Measurements from ENCODE around the gene CPVL.

CPVL gene

GRCh38 chr7:29087840-29088170, 58.5 kb downstream of the CPVL start (continued):
- no peak for TF ChIP-seq HOXD13 (CRISPR knock-in tag; IDR thresholded peaks at IDR 0.05; ENCODE audit: borderline replicate concordance)
- no peak for TF ChIP-seq ZNF175 (tag by site-specific recombination; IDR thresholded peaks at IDR 0.05)
- TF ChIP-seq ZNF423 (tag by site-specific recombination; IDR thresholded peaks at IDR 0.05) = no peak
- TF ChIP-seq ZIC2 (tag by site-specific recombination; IDR thresholded peaks at IDR 0.05) = no peak
- TF ChIP-seq IKZF3 (tag by site-specific recombination; IDR thresholded peaks at IDR 0.05) = no peak
- TF ChIP-seq ZNF654 (tag by site-specific recombination; IDR thresholded peaks at IDR 0.05; ENCODE audit: low read depth) = no peak
- TF ChIP-seq ZXDB (tag by site-specific recombination; IDR thresholded peaks at IDR 0.05) = peak; percentile 40; the same call in 1 of the 2 replicates
- TF ChIP-seq HOXC10 (CRISPR knock-in tag; IDR thresholded peaks at IDR 0.05) = no peak
- no peak for TF ChIP-seq GFI1B (tag by site-specific recombination; IDR thresholded peaks at IDR 0.05)
- 0 out of 2 replicates have a peak, but pooled peaks have one; percentile 45 for TF ChIP-seq ZSCAN16 (tag by site-specific recombination; IDR thresholded peaks at IDR 0.05)
- TF ChIP-seq ZNF302 (tag by site-specific recombination; IDR thresholded peaks at IDR 0.05; ENCODE audit: low read depth) = no peak
- TF ChIP-seq MYNN (tag by site-specific recombination; IDR thresholded peaks at IDR 0.05; ENCODE audit: borderline replicate concordance) = no peak
- no peak for TF ChIP-seq TRIM28 (IDR thresholded peaks at IDR 0.05; ENCODE audit: borderline replicate concordance, low read length)

DNA sequence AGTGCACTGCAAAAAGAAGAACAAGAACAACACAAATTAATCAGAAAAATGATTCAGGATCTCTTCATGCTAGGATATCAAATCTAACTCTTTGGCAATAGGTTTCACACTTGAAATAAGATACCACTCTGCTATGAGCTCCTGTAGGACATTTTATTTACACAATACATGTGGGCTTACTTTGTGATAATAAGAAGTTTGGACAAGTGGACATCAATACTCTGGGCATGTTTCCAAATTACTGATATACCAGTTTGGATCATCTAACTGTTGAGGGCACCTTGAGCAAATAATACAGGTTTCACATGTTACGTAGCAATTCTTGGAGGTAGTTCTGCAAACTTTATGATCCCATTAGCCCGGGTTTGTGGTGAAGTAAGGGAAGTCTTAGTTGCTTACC, 59.8 kb downstream of the CPVL start:
- H3K4me1 ChIP-seq (ENCODE audit: control insufficient read depth, insufficient read depth, low read length) = peaks cover 22% of the 10 kb centered on the region
- peaks cover 0 to 6% of the 10 kb centered on the region in 2 experiments; a peak in 2 of 3 replicates for H3K36me3 ChIP-seq (ENCODE audit: control insufficient read depth in 2 of 2, insufficient read depth in 1 of 2, low read length in 2 of 2)
- H3K4me3 ChIP-seq (ENCODE audit: low read depth, low read length) = no peak overlapping the region
- H3K27ac ChIP-seq (ENCODE audit: extremely low read depth, low read depth, low read length) = no peak overlapping the region
- CTCF ChIA-PET = interaction anchor here (0.7 kb wide), 2 partner anchors 241 to 1093 kb away, joined by 3 read pairs; no protein-coding TSS in a partner anchor
- H3K9me3 ChIP-seq (ENCODE audit: control insufficient read depth, insufficient read depth, low read depth, low read length) = no peaks in the 10 kb centered on the region
- POLR2A ChIA-PET = interaction anchor here (0.7 kb wide), 1 partner anchor 749 kb away, joined by 4 read pairs; no protein-coding TSS in a partner anchor
- TF ChIP-seq FEZF1 (tag by site-specific recombination; IDR thresholded peaks at IDR 0.05) (peak; percentile 68), ZNF2 (tag by site-specific recombination; IDR thresholded peaks at IDR 0.05) (no peak), ZNF311 (tag by site-specific recombination; IDR thresholded peaks at IDR 0.05; ENCODE audit: borderline replicate concordance) (no peak), MEIS1 (CRISPR knock-in tag; IDR thresholded peaks at IDR 0.05; ENCODE audit: borderline replicate concordance) (no peak), ZNF747 (tag by site-specific recombination; IDR thresholded peaks at IDR 0.05) (no peak), PRDM1 (tag by site-specific recombination; IDR thresholded peaks at IDR 0.05) (no peak), ZNF155 (tag by site-specific recombination; IDR thresholded peaks at IDR 0.05) (no peak), ZNF571 (tag by site-specific recombination; IDR thresholded peaks at IDR 0.05) (no peak), KLF1 (tag by site-specific recombination; IDR thresholded peaks at IDR 0.05) (no peak), ZNF280D (tag by site-specific recombination; IDR thresholded peaks at IDR 0.05) (no peak), ZNF302 (tag by site-specific recombination; IDR thresholded peaks at IDR 0.05; ENCODE audit: low read depth) (no peak), OSR2 (tag by site-specific recombination; IDR thresholded peaks at IDR 0.05) (peak; percentile 72), ZNF404 (tag by site-specific recombination; IDR thresholded peaks at IDR 0.05) (no peak), ZNF629 (tag by site-specific recombination; IDR thresholded peaks at IDR 0.05) (0 out of 2 replicates have a peak, but pooled peaks have one; percentile 18), ZSCAN30 (tag by site-specific recombination; IDR thresholded peaks at IDR 0.05) (no peak), ZFP41 (tag by site-specific recombination; IDR thresholded peaks at IDR 0.05; ENCODE audit: borderline replicate concordance) (no peak), OVOL3 (tag by site-specific recombination; IDR thresholded peaks at IDR 0.05) (peak; percentile 36; the same call in 1 of the 2 replicates), BCL6B (tag by site-specific recombination; IDR thresholded peaks at IDR 0.05) (no peak), ZNF701 (tag by site-specific recombination; IDR thresholded peaks at IDR 0.05) (no peak), IKZF3 (tag by site-specific recombination; IDR thresholded peaks at IDR 0.05) (no peak)
- TF ChIP-seq, protein P1, sequence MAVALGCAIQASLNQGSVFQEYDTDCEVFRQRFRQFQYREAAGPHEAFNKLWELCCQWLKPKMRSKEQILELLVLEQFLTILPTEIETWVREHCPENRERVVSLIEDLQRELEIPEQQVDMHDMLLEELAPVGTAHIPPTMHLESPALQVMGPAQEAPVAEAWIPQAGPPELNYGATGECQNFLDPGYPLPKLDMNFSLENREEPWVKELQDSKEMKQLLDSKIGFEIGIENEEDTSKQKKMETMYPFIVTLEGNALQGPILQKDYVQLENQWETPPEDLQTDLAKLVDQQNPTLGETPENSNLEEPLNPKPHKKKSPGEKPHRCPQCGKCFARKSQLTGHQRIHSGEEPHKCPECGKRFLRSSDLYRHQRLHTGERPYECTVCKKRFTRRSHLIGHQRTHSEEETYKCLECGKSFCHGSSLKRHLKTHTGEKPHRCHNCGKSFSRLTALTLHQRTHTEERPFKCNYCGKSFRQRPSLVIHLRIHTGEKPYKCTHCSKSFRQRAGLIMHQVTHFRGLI (tag by site-specific recombination; IDR thresholded peaks at IDR 0.05) = no peak
- TF ChIP-seq, protein P2, sequence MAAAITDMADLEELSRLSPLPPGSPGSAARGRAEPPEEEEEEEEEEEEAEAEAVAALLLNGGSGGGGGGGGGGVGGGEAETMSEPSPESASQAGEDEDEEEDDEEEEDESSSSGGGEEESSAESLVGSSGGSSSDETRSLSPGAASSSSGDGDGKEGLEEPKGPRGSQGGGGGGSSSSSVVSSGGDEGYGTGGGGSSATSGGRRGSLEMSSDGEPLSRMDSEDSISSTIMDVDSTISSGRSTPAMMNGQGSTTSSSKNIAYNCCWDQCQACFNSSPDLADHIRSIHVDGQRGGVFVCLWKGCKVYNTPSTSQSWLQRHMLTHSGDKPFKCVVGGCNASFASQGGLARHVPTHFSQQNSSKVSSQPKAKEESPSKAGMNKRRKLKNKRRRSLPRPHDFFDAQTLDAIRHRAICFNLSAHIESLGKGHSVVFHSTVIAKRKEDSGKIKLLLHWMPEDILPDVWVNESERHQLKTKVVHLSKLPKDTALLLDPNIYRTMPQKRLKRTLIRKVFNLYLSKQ (tag by site-specific recombination; IDR thresholded peaks at IDR 0.05; ENCODE audit: borderline replicate concordance) = no peak

All from HEK293 (cell line).